ENCODE data around the gene RASSF10. TPM values are rescaled to one million over a fixed set of nuclear protein-coding genes. Genes with fewer than 3 reads are reported as not detected.
A peak's percentile ranks its signal among the peaks of the same experiment; 100 is the strongest.

Gene RASSF10
- total RNA-seq (2014; rRNA removed; shearing (Covaris generic)) = not detected in 2 replicates

DNA sequence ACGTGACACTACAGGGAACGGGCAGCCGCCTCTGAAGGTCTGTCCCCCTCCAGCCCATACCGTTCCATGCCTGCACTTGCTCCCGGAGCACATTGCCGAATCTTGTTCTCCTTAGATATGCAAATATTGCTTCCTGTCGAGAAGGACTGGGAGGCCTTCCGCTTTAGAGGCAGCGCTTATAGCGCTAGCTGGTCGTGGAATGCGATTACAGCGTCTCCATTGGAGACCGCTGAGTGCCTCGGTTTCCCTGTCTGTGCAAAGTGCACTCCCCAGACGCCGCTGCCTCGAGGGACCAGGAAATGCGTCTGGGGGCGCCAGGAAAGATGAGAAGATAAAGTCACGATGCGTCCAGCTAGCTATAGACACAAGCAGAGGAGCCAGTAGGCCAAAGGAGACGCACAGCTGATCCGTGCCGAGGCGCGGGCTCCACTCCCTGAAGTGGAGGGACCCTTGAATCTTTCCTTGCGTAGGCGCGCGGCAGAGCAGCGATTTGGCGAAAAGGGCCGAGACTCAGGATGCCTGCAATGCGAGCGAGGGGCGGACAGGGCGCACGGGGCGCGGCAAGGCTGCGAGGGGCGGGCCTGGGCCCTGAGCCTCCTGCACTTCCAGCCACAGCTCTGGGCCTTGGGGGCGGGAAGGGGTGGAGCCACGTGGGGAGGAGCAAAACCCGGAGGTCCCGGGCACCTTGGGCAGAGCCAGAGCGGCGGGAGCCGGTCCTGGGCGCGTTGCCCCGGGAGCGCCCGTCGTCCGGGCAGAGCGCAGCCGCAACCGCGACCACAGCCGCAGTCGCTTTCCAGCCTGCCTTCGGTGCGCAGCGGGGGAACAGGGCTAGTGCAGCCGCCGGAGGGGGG, at the start of gene RASSF10:
TSS of gene RASSF10 (plus strand) at position 692 of the 851 bp plus-strand sequence. CDS start 261 bp downstream, outside the sequence.
- in situ Hi-C loops (cut with HindIII; ENCODE audit: low sequenced_read_pairs) = no loop called here
- no peak for DNase-seq (ENCODE audit: low spot score)

DNA sequence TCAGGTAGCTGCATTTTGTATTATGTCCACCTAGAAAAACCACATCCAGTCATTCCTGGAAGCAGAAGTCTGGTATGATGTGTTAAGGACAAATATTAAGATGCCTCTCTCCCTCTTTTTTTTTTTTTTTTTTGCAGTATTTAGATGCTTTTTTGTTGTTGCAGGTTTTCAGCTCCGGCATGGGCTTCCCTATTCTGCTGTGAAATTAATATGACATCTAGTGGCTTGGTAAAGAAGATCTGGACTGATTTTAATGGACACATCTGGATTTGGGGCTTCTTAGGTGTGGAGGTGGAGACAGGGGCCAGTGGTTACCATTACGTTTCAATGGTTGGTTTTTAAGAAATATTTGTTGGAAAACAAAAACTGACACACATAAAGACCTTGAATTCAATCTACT, 47.5 kb upstream of the RASSF10 start:
- in situ Hi-C loops (cut with HindIII; ENCODE audit: low sequenced_read_pairs) = no loop called here
- no peak for DNase-seq (ENCODE audit: low spot score)

DNA sequence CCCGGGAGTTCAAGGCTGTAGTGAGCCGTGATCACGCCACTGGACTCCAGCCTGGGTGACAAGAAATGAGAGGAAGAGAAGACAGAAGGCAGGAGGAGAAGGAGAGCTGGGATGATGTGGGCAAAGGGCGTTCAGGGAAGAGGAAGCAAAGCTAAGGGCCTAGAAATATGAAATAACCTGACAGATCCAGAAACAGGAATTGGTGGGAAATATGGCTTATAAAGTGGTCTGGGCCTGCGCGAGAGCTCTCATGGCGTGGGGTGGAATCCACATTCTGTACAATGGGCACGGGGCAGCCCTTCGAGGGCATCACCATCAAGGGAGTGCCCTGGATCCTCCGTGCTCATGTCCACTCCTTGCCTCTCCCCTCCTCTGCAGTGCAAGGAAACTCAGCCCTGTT, 46.8 kb upstream of the RASSF10 start:
- no peak for DNase-seq (ENCODE audit: low spot score)
- in situ Hi-C loops (cut with HindIII; ENCODE audit: low sequenced_read_pairs) = no loop called here

DNA sequence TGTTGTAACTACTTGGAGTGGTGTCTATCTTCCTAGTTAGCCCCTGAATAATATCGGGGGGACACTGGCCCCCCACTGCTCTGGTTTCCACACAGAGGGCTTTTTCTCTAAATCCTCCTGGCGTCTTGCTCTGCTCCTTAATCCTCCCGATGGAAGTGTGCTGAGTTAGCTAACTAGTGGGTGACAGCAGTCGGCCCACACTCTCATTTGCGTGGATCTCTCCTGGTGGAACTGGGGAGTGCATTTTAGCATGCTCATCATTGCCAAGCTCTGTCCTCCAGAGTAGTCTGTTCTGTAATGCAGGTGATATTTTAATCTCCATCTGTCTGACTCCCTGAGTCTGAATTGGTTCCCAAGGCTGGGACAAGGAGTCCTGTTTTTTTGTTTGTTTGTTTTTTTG, 46.1 kb upstream of the RASSF10 start:
- no peak for DNase-seq (ENCODE audit: low spot score)
- in situ Hi-C loops (cut with HindIII; ENCODE audit: low sequenced_read_pairs) = no loop called here

GRCh38 chr11:12963792-12964536, 45.2 kb upstream of the RASSF10 start:
- in situ Hi-C loops (cut with HindIII; ENCODE audit: low sequenced_read_pairs) = no loop called here
- peak; percentile 44 for DNase-seq (ENCODE audit: low spot score)

- DNase-seq (ENCODE audit: low spot score) = no peak
- in situ Hi-C loops (cut with HindIII; ENCODE audit: low sequenced_read_pairs) = no loop called here
Measured at GRCh38 chr11:12964650-12965049, 44.5 kb upstream of the RASSF10 start.

- no peak for DNase-seq (ENCODE audit: low spot score)
- in situ Hi-C loops (cut with HindIII; ENCODE audit: low sequenced_read_pairs) = no loop called here
Measured at GRCh38 chr11:12966002-12966401, 43.1 kb upstream of the RASSF10 start.

DNA sequence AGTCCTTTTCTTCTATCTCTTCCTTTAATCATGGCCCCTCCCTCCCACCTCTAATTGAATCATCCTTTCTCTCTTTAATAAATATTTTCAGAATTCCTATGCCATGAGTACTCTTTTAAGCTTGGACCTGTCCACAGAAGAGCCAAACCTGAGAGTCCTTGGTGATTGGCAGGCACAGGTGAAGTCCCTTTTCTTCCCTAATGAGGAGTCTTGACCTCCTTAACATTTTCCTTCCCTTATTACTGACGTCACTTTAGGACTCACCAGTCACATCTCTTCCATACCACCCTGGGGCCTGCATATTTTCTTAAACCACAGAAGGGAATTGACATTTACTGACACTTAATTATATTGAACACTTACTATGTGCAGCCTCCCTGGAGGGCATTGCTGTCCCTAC, 41.0 kb upstream of the RASSF10 start:
- in situ Hi-C loops (cut with HindIII; ENCODE audit: low sequenced_read_pairs) = no loop called here
- no peak for DNase-seq (ENCODE audit: low spot score)

GRCh38 chr11:12968826-12969225, 40.3 kb upstream of the RASSF10 start:
- no peak for DNase-seq (ENCODE audit: low spot score)
- in situ Hi-C loops (cut with HindIII; ENCODE audit: low sequenced_read_pairs) = no loop called here

DNA sequence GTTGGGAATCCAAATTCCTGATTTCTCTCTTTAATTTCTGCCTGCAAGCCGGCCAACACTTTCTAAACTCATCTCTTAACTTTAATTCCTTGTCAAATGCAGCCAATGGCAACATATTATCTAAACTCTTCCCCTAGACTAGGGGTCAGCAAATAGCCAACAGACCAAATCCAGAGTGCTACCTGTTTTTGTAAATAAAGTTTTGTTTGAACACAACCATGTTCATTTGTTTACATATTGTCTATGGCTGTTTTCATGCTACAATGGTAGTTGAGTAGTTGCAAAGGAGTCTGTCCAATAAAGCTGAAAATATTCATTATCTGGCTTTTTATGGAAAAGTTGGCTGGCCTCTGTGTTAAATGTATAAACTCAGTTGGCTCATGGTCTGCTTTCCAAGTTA, 37.2 kb upstream of the RASSF10 start:
- DNase-seq (ENCODE audit: low spot score) = no peak
- in situ Hi-C loops (cut with HindIII; ENCODE audit: low sequenced_read_pairs) = no loop called here

DNA sequence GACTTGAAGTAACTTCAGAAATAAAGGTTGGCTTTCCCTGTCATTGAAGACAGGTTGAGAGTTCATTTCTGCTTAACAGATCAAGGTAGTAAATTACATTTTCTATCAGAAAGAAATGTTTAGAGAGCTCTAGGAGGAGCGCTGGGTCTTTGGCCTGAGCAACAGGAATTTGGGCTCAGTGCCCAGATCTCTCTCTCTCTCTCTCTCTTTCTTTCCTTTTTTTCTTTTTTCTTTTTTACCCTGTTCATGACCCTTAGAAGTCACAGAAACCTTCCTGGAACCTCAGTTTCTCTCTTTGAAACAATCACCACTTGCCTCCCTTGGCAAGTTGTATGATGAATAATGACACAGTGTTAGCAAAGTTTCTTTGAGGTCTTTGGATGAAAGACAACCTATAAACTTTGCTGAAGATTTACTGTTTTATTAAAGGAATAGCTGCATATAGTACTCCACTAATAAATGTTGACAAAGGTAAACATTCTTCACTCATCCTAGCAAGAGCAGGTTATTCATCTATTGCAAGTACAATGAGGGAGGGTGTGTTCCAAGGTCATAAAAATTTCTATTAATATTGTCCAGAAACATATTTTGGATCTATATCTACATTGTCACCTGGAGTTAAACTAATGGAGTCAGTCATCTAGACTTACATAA, 35.5 kb upstream of the RASSF10 start:
- in situ Hi-C loops (cut with HindIII; ENCODE audit: low sequenced_read_pairs) = no loop called here
- DNase-seq (ENCODE audit: low spot score) = no peak

- in situ Hi-C loops (cut with HindIII; ENCODE audit: low sequenced_read_pairs) = no loop called here
- DNase-seq (ENCODE audit: low spot score) = no peak
Measured at GRCh38 chr11:12975195-12975594, 33.9 kb upstream of the RASSF10 start.

- in situ Hi-C loops (cut with HindIII; ENCODE audit: low sequenced_read_pairs) = no loop called here
- no peak for DNase-seq (ENCODE audit: low spot score)
Measured at GRCh38 chr11:12979928-12980689, 29.0 kb upstream of the RASSF10 start.

GRCh38 chr11:12981676-12982522, 27.2 kb upstream of the RASSF10 start:
- in situ Hi-C loops (cut with HindIII; ENCODE audit: low sequenced_read_pairs) = no loop called here
- DNase-seq (ENCODE audit: low spot score) = no peak

DNA sequence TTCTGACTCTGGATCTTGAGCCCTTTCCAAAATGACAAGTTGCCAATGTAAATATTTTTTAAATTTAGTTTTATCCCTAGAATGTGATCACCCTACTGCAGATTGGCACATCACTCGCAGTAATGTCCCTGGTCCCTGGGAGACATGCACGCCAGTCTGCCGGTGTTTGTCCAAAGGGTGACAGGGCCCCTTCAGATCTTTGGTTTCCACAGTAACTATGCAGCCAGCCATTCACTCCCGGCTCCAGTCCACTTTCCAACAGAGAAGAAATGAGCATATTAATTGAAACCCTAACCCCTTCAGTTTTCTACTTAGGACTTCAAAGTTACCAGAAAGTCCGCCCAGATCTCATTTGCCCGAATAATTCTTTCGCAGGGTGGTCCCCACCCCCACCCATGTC, 25.8 kb upstream of the RASSF10 start:
- in situ Hi-C loops (cut with HindIII; ENCODE audit: low sequenced_read_pairs) = no loop called here
- no peak for DNase-seq (ENCODE audit: low spot score)

DNA sequence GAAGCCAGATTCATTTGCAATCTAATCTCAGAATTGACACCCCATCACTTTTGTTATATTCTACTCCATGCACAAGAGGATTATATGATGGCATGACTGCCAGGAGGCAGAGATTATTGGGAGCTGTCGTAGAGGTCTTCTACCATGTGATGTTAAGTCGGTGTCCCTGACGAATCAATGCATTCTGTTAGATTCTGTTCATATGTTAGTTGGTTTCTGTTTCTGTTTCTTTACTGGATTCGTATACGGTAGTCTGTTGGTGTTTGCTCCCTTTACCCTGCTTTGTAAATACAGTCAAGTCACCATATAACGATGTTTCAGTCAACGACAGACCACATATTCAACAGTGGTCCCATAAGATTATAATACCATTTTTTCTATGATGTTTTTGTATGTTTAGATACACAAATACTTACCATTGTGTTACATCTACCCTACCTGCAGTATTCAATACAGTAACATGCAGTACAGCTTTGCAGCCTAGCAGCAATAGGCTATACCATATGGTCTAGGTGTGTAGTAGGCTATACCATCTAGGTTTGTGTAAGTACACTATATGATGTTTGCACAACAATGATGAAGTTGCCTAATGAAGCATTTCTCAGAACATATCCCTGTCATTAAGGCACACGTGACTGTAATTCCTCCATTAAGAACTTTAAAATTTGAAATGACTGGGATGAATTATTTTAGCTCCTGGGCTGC, 22.8 kb upstream of the RASSF10 start:
- DNase-seq (ENCODE audit: low spot score) = no peak
- in situ Hi-C loops (cut with HindIII; ENCODE audit: low sequenced_read_pairs) = no loop called here

DNA sequence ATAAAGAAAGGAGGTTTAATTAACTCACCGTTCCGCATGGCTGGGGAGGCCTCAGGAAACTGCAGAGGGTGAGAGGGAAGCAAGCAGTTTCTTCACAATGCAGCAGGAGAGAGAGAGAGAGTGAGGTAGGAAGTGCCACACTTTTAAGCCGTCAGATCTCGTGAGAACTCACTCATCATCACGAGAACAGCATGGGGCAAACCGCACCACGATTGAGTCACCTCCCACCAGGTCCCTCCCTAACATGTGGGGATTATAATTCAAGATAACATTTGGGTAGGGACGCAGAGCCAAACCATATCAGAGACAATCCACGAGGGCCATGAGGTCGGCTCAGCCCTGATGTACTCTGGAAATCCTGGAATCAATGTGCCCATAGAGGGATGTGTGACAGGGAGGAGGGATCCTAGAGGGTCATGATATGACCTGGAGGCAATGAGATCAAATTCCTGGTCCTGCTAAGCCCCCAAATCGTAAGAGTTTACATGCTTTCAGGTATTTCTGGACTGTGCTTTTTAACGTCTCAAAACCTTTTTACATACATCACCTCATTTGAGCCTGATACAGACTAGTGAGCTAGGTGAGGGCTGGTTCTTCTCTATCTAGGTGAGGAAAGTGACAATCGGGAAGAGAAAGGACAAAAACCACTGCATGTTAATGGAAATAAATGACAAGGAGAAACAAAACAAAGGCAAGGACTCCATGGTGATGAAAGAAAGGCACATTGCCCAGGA, 19.5 kb upstream of the RASSF10 start:
- DNase-seq (ENCODE audit: low spot score) = no peak
- in situ Hi-C loops (cut with HindIII; ENCODE audit: low sequenced_read_pairs) = no loop called here
